COR-L47 (cell line): Measurements from ENCODE around the gene TEX50.
A peak's percentile ranks its signal among the peaks of the same experiment; 100 is the strongest.
"Not testable (repeated sequence)": the region's sequence is repeated elsewhere in the genome, so short reads cannot be mapped to it uniquely, and the experiment has no call there.

ENCODE experiments used
- DNase-seq: peaks from one replicate; lab custom pipeline; 2025; lab: John Stamatoyannopoulos, UW

TEX50 gene

GRCh38 chr1:173663159-173663558 lies 28.0 kb downstream of the TEX50 start:
- no peak for DNase-seq

- DNase-seq = no peak
Measured at GRCh38 chr1:173666646-173667045, 31.5 kb downstream of the TEX50 start.

GRCh38 chr1:173669491-173669941 lies 34.4 kb downstream of the TEX50 start, which contains the start of gene ANKRD45:
Gene ANKRD45, minus strand, starts transcription at chr1:173669851. Its CDS starts 10,433 bp downstream, at chr1:173659418.
- DNase-seq = peak; percentile 70

- DNase-seq = not testable (repeated sequence)
Measured at GRCh38 chr1:173674496-173674895, 39.4 kb downstream of the TEX50 start.

- DNase-seq = not testable (repeated sequence)
Measured at GRCh38 chr1:173680152-173680551, 45.0 kb downstream of the TEX50 start.

GRCh38 chr1:173682184-173682583 lies 47.0 kb downstream of the TEX50 start:
- no peak for DNase-seq

- DNase-seq = not testable (repeated sequence)
Measured at GRCh38 chr1:173683838-173684237, 48.7 kb downstream of the TEX50 start.

GRCh38 chr1:173685121-173685520 lies 50.0 kb downstream of the TEX50 start:
- DNase-seq = not testable (repeated sequence)
